ENCODE measurements around the gene MYO1E.

MYO1E gene

GRCh38 chr15:59294574-59295260 lies 78.0 kb downstream of the MYO1E start:
- Histone ChIP-seq H3K36me3 (no peaks in the 10 kb centered on the region), H3K27me3 (ENCODE audit: insufficient read depth, low read depth, severe bottlenecking) (no peaks in the 10 kb centered on the region), H3K27ac (no peak overlapping the region), H3K9me3 (ENCODE audit: severe bottlenecking) (no peaks in the 10 kb centered on the region), H3K4me3 (ENCODE audit: low read depth, low read length) (no peak overlapping the region)
- no peak for DNase-seq
- TF ChIP-seq CTCF (IDR thresholded peaks at IDR 0.05; ENCODE audit: low read depth, low read length): no peak

- Histone ChIP-seq H3K4me3 (ENCODE audit: low read depth, low read length) (no peak overlapping the region), H3K27me3 (ENCODE audit: insufficient read depth, low read depth, severe bottlenecking) (no peaks in the 10 kb centered on the region), H3K36me3 (no peaks in the 10 kb centered on the region), H3K27ac (no peak overlapping the region), H3K9me3 (ENCODE audit: severe bottlenecking) (no peaks in the 10 kb centered on the region)
- TF ChIP-seq CTCF (IDR thresholded peaks at IDR 0.05; ENCODE audit: low read depth, low read length): no peak
- no peak for DNase-seq
Observed at GRCh38 chr15:59292442-59293151, 80.1 kb downstream of the MYO1E start.

DNA sequence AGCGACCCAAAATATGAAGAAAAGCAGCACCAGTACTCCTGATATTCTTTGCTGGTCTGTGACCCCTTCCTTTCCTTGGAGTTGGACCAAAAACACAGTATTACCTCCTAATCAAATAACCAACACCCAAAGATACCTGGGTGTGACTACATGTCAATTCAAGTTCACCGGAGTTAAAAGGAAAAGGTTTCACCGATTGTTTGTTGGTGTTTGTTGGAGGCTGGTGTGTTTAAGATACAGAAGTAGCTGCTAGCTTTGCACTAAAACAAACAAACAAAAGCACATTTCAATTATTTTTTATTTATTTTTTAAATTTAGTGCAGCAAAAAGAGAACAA lies 81.5 kb downstream of the MYO1E start:
- Histone ChIP-seq H3K27me3 (ENCODE audit: insufficient read depth, low read depth, severe bottlenecking) (no peaks in the 10 kb centered on the region), H3K4me3 (ENCODE audit: low read depth, low read length) (no peak overlapping the region), H3K36me3 (no peaks in the 10 kb centered on the region), H3K9me3 (ENCODE audit: severe bottlenecking) (no peaks in the 10 kb centered on the region), H3K27ac (no peak overlapping the region)
- TF ChIP-seq CTCF (IDR thresholded peaks at IDR 0.05; ENCODE audit: low read depth, low read length): no peak
- no peak for DNase-seq

- Histone ChIP-seq H3K9me3 (ENCODE audit: severe bottlenecking) (no peaks in the 10 kb centered on the region), H3K4me3 (ENCODE audit: low read depth, low read length) (no peak overlapping the region), H3K27me3 (ENCODE audit: insufficient read depth, low read depth, severe bottlenecking) (no peaks in the 10 kb centered on the region), H3K27ac (no peak overlapping the region), H3K36me3 (no peaks in the 10 kb centered on the region)
- no peak for DNase-seq
- no peak for TF ChIP-seq CTCF (IDR thresholded peaks at IDR 0.05; ENCODE audit: low read depth, low read length)
Observed at GRCh38 chr15:59290295-59291212, 82.1 kb downstream of the MYO1E start.

GRCh38 chr15:59289574-59289973 lies 83.1 kb downstream of the MYO1E start:
- H3K4me3 ChIP-seq (ENCODE audit: low read depth, low read length): no peak overlapping the region
- TF ChIP-seq CTCF (IDR thresholded peaks at IDR 0.05; ENCODE audit: low read depth, low read length): no peak
- DNase-seq: no peak
- no peaks in the 10 kb centered on the region for H3K27me3 ChIP-seq (ENCODE audit: insufficient read depth, low read depth, severe bottlenecking)
- H3K36me3 ChIP-seq: no peaks in the 10 kb centered on the region
- no peaks in the 10 kb centered on the region for H3K9me3 ChIP-seq (ENCODE audit: severe bottlenecking)
- H3K27ac ChIP-seq: no peak overlapping the region
